Hematopoietic multipotent progenitor cell treated with erythropoietin and hydrocortisone succinate and interleukin-3 and kit ligand, for 8 days (in vitro differentiated cells): Measurements from ENCODE around the gene GALNT13.

Experiments
- DNase-seq: peaks from one replicate; pipeline ENCODE4 v3.0.0-alpha.2; 2015

GALNT13 gene

DNA sequence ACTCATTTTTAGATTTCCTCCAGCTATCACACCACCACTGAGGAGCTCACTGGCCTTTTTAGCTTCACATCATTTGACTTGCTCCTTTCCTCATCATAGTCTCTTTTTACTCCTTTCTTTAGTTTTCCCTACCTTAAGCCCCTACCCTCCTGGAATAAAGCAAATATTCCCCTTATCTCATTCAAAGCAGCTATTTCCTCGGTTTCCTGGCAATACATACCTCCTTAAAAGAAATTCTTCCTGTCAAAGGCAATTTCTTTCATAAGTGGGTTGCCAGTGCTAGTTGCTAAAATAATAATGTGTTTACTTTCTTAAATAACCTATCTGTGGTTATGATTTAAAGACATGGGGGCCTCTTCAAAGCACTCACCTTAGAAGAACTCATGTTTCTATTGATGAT lies 359.3 kb downstream of the GALNT13 start:
- no peak for DNase-seq

DNA sequence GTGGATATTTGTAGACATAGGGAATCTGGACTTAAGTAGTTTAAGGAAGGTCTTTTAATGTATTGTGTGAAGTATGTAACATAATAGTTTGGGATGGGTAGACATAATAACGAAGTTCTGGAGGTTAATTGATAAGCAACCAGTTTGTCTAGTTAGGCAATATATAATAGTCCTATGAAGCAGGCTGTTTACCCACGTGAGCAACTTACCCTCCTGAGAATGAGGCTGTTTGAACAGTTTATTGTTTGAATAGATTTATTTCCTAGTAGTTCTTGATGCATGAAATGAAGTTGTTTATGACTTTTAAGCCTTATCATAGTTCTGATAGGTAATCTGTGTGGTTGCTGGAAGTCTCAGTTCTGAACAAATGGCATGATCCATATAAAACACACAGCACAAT lies 361.5 kb downstream of the GALNT13 start:
- DNase-seq: no peak

DNA sequence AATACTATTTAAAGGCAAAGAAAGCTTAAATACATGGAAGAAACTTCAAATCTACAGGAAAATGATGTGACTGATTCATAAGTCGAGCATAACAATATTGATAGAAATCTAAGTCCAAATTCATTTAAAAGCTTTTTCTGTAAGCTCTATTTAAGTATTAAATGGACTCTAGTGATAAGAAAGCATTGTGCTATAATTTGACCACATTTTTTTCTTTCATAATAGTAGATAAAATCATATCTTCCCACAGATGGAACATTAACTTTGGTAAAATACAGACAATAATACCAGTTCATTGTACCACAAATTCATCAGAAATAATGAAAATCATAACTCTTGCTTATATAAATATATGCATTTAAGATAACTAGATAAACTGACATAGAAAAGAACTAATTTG lies 366.5 kb downstream of the GALNT13 start:
- no peak for DNase-seq

DNA sequence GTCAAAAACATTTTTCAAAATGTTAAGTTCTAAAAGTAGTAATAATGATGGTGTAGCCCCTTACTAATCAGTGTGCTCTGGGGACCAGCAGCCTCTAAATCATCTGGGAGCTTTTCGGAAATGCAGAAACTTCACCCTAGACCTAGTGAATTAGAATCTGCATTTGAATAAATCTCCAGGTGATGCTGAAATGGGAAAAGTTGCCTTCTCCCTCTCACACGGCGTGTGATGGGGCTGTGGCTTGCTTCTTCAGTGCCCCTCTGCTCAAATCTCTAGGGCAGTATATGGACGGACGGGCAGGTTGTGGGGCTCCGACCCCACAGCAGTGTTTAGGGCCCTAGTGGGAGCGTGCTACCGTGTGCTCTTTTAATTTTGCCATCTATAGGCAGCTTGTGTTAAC lies 368.6 kb downstream of the GALNT13 start:
- DNase-seq: no peak

DNA sequence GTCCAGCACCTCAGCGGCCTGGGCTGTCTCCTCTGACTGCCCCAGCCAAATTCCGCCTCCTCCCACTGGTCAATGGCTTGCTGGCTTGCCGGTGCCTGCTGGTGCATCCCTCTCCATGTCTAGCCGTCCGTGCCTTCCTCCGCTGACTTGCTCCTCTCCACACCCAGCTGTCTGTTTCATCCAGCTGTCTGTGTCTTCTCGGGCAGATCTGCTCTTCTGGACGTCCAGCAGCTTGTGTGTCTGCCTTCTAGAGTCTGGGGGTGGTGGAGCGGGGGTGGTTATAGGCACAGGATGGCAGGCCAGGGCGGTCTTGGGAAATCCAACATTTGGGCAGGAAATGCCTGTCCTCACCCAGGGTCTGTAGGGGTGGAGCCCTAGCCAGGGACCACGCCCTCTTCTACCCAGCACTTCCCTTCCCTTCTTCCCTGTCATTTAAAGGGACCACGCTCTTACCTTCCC lies 369.2 kb downstream of the GALNT13 start:
- DNase-seq: no peak

DNA sequence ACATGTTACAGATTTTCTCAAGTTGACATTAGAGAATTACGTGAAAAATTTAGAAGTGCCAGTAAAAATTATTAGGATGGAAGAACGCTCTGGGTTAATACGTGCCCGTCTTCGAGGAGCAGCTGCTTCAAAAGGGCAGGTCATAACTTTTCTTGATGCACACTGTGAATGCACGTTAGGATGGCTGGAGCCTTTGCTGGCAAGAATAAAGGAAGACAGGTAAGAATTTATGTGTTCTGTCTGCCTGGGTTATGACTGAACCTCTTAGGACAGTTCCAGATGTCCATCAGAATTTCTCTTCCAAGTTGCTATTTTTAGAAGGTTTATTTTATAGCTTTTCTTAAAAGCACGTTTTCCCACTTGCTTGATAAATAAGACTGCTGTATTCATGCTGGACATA lies 371.0 kb downstream of the GALNT13 start:
- DNase-seq: no peak

DNA sequence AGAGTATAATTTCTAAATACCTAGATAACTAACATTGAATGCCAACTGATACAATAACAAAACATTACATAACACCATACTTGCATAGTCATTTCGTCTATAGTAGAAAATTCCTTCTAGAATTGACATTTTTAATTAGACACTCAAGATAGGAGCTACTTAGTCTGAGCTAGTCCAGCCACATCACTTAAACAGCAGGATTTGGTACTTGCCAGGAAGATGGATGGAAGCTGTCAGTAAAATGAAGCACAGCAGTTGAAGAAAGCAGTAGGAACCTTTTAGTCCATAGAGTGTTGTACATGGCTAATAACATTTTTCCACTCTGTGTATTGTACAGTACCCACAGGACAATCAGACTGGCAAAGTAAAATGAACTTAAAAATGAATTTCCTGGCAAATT lies 372.0 kb downstream of the GALNT13 start:
- no peak for DNase-seq

DNA sequence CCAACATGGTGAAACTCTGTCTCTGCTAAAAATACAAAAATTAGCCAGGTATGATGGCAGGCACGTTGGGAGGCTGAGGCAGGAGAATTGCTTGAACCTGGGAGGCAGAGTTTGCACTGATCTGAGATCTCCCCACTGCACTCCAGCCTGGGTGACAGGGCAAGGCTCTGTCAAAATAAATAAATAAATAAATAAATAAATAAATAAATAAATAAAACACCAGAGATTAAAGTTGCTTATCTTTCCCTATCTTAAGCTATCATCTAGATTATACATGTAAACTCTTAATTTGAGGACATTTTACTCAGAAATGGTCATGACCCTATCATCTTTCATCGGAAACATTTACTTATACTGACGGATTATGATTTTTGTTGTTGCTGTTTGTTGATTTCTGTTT lies 373.2 kb downstream of the GALNT13 start:
- DNase-seq: no peak

DNA sequence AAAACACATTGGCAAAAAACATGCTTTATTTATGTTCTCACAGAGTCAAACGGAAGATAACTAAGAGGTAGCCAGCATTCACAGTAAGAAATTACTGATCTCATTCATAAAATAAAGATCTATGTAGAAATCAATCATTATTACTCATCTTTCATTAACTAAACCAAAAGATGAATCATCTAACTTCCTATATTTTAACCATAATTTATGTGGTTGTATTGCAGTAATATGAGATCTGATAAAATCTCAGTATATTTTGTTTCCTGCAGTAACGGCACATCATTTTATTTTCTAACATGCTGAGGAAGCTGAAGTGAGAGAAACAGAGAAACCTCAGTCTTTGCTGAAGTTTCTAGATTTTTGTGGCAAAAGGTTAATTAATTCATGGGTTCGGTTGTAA lies 375.8 kb downstream of the GALNT13 start:
- DNase-seq: no peak

DNA sequence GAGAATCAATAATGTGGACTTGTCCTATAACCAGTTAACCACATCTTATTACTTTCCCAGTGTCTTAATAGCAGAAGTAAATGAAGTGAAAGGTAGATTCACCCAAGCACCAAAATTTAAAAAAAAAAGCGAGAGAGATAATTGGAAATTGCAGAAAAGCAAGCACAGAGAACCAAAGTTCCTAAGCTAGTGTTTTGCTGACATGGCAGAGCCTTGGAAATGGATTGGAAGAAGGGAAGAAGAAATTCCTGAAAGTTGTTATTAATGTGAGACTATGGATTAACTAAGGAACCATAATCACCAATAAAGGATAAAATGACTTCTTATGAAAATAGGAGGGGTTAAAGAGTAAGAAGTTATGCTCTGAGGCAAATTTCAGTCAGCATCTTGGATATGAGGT lies 384.4 kb downstream of the GALNT13 start:
- DNase-seq: no peak

DNA sequence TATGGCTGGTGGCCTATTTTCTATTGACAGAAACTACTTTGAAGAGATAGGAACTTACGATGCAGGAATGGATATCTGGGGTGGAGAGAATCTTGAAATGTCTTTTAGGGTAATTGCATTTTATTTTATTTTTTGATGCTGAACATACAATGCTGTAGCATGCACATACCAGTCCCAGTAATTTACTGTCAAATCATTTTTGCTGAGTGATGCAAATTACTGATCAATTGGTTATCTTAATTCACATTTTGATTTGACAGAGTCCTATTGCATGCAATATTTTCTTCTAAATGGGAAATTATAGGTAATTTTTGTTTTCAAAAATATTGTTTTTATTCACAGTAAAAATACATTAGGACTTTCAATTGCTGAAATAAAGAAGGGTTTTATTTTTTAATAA lies 387.3 kb downstream of the GALNT13 start:
- DNase-seq: no peak

DNA sequence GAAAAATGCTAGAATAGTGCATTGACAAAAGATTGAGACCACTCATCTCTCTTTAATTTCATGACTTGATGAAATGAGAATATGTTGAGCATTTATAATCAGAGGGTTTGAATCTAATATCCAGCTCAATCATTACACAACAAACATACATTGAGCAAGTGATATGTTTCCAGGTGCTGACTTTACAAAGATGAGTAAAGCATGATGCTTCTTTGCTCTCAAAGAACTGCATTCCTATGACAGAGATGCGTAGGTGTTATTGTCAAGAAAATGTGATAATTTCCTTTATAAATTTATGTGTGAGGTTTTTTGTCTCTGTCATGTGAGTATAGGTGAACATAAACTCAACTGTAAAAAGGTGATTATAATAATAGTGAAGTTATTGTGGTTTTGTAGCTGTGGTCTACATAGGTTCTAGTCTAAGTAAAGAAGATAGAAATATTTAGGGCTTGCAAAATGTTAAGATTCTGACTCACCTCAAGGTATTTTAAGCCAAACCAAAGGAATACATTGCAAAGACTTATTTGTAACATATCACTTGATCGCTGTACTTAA lies 389.8 kb downstream of the GALNT13 start:
- no peak for DNase-seq

DNA sequence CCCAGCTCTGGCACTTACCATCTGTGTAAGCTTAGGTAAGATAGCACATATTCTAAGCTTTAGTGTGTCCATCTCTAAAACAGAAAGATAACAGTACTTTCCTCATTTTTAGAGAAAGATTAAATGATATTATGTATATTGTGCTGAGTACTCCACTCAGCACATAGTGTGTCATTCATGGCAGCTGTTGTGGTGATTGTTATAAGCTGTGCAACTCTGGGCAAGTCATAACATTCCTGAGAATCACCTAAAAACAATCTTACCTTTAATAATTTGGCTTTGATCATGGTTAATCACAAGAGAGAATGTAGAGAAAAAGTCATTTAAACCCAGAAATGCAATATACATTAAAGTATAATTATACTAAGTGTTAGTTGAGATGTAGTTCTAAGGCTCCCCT lies 391.5 kb downstream of the GALNT13 start:
- DNase-seq: no peak

DNA sequence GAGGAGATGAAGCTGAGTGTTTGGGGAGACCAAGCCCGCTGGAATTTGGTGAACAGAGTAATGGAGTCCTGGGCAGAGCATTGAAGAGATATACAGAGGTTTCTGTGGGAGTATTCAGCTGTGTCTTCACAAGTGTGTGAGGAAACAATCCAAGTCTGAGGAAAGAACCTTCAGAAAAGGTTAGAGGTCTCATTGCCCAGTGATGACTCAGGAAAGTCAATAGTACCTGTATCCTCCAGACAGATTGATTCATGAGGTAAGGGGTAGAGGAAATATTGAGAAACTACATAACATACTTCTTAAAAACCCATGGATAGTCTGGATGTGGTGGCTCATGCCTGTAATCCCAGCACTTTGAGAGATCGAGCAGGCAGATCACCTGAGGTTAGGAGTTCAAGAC lies 392.3 kb downstream of the GALNT13 start:
- DNase-seq: no peak

DNA sequence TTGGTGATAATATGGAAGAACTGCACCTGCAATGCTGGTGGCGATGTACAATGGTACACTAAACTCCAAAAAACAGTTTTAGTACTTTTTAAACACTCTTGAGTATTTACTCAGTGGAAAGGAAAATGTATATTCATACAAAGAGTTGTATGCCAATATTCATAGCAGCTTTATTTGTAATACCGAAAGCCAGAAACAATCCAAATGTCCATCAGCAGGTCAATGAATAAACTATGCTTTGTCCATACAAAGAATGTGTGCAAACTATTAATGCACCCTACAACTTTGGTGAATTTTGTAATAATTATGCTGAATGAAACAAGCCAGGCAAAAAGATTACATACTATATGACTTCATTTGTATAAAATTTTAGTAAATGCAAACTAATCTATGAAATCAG lies 396.3 kb downstream of the GALNT13 start:
- DNase-seq: no peak

DNA sequence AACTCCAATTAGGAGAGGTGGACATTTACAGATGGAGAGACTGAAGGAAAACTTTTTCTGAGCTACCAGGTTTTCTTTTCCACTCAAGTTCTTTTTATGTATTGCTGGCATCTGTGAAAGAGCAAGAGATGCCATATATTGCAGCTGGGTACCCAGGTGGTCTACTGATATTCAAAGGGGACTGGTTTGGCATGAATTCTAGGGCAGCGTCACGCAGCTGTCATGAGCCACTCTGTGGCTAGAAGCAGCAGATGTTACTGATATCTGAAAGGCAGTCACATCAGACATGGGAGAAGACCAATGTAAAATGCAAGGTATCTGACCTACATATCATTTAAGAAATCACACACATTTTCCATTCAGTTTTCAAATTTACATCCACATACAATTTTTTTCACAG lies 408.8 kb downstream of the GALNT13 start:
- no peak for DNase-seq

DNA sequence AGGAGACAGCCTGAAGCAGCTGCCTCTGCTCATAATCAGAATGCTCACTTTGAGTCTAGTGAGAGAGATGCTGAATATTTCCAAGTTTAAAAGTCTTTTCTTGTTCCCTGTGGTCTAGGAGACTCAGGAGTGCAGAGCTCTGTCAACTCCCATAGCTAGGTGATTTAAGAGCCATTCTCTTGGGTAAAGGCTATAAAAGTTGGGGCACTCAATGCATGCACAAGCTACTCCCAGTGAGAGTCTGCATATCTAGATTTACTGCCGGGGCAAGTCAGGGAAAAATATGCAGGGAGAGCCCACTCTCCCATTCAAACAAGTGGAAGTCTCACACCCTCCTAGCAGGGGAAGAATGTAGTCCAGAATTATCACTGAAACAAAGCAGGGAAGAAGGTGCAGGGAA lies 418.1 kb downstream of the GALNT13 start:
- no peak for DNase-seq

DNA sequence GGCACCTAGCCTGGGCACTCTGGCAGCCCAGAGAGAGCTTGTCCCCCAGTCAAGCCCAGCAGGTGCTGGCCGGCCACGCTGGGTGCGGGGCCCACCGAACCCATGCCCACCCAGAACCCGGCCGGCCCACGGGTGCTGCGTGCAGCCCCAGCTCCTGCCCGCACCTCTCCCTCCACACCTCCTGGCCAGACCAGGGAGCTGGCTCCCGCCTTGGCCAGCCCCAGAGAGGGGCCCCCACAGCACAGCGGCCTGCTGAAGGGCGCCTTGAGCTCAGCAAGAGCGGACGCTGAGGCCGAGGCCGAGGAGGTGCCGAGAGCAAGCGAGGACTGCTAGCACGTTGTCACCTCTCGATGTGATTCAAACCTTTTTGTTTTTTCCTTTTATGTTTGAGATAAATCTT lies 419.8 kb downstream of the GALNT13 start:
- DNase-seq: no peak

DNA sequence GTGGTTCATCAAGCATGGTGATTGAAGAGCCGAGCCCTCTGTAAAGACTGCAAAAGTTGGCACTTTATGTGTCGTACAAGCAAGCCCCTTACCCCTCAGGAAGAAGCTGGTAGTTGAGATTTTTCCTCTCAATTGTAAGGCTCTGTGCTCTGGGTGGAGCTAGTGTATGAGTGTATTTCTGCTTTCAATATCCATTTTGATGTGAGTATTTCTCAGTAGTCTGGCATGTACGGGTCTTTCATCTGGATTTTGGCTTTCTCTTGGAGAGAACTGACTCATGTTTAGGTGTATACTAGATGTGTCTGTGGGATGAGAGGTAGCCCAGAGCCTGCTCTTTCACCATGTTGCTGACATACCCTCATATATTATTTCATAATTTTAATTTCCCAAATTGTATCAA lies 420.2 kb downstream of the GALNT13 start:
- no peak for DNase-seq

DNA sequence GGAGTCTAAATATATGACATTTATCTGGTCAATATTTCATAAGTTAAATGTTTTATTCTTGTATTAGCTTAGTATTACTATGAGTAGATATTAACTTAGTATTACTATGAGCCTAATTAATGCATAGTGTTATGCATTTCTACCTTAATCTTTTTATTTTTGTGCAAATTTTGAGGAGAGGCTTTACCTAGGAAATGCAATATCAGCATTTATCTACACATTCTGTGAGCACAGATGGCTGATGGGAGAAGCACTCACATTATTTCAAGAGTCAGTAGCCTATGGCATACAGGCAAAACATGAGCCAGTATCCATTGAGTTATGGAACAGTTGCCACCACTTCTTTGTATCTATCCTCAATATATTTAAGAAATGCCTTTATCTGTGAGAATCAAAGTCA lies 422.1 kb downstream of the GALNT13 start:
- no peak for DNase-seq

DNA sequence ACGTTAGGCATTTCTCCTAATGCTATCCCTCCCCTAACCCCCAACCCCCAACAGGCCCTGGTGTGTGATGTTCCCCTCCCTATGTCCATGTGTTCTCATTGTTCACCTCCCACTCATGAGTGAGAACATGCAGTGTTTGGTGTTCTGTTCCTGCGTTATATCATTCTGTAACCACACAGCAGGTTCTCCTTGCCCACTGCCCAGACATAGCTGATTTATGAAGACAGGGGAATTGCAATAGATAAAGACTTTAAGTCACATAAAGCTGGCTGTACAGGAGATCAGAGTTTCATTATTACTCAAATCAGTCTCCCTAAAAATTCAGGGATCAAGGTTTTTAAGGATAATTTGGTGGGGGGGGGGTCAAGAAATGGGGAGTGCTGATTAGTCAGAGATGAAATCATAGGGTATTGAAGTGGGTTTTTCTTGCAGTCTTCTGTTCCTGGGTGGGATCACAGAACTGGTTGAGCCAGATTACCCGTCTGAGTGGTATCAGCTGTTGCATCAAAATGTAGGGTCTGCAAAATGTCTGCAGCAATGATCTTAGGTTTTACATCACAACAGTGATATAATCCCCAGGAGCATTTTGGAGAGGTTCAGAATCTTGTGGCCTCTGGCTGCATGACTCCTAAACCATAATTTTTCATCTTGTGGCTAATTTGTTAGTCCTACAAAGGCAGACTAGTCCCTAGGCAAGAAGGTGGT lies 434.7 kb downstream of the GALNT13 start:
- no peak for DNase-seq

DNA sequence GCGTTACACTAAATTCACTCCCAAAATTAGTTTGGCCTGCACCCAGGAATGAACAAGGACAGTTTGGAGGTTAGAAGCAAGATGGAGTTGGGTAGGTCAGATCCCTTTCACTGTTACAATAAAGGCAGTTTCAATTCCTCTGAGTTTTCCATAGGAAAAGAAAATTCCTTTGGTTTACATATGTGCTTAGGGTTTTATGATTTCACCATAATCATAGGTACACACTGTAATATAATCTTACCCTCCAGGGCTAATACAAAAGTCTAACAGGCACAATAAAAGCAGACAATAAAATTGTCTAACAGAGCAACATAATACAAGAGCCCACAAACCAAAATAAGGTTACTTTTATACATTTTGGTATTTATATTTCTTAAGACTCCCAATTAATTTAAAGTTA lies 435.3 kb downstream of the GALNT13 start:
- DNase-seq: no peak

DNA sequence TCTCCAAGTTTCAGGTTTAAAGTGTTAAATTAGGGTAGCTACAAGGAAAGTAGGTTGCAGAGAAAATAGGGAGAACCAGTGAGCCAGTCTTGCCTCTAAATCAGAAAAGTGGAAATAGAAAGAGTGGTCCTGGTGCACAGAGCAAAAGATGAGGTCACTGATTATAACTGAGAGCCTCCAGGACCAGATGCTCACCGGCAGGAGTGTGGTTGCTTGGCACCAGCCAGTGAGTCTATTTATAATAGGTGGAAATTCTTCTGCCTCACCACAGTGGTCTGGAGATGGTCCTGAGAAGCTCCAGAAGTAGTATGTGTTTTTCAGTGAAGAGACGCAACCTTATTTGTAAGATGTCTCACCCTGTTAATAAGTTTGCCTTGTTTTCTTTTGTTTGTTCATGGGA lies 452.9 kb downstream of the GALNT13 start:
- DNase-seq: no peak

DNA sequence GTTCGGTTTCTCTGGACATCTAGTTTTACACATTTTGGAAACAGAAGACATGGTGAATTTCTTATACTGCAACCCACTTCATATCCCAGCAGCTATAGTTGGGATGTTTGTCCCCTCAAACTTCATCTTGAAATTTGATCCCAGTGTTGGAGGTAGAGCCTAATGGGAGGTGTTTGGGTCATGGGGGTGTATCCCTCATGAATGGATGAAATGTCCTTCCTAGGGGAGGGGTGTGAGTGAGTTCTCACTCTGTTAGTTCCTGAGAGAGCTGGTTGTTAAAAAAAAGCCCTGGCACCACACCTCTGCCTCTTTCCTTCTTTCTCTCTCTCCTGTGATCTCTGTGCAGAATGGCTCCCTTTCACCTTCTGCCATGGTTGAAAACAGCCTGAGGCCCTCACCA lies 457.8 kb downstream of the GALNT13 start:
- DNase-seq: no peak

DNA sequence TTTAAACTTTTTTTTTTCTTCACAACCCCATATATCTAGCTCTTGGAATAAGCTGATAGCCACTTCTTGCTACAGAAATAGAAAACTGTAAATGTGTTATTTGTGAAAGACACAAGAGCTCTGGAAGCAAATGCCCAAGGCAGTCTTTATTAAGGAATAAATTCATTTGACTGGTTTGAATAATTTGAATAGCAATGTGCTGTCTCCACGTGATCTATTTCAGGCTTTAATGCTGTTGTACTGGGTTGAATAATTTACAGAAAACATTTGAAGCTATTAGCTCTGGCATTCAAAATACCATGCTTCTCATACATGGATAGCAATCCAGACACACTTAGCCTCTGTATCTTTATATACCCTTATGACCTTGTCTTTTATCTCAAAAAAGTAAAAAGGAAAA lies 460.1 kb downstream of the GALNT13 start:
- no peak for DNase-seq
